Panc1 (cell line): Measurements from ENCODE around the gene MARCHF2. TPM values are rescaled to one million over a fixed set of nuclear protein-coding genes. Genes with fewer than 3 reads are reported as not detected.

Experiments used
- ATAC-seq: fragments of 200-7000 bp; cut with Tn5 transposase; 2 replicates; pipeline ENCODE4 v1.9.1; 2020; ENCODE audit warnings: mild to moderate bottlenecking, moderate library complexity
- BruUV-seq: library from RNA; stranded (reverse); fragments of 400-500 nt; replicated peaks from 2 replicates; lab custom pipeline; 2021; lab: Mats Ljungman, UMichigan
- CTCF ChIA-PET: fragments of 300-600 bp; sonication (Branson Sonifier 250); formaldehyde crosslinking; loops from one replicate; lab custom pipeline; 2022; ENCODE audit warnings: antibody characterized with exemption; lab: Charles Lee
- POLR2A ChIA-PET: fragments of 300-600 bp; sonication (Branson Sonifier 250); formaldehyde crosslinking; loops from one replicate; lab custom pipeline; 2022; ENCODE audit warnings: antibody characterized with exemption; lab: Charles Lee
- DNase-seq: peaks from one replicate; pipeline ENCODE4 v3.0.0-alpha.2; 2010; ENCODE audit warnings: low read depth, low spot score
- H3K27ac ChIP-seq: 2 replicates; pipeline ENCODE4 v1.5.1; 2011; ENCODE audit warnings: mild to moderate bottlenecking, low read length, inconsistent platforms
- H3K27me3 ChIP-seq: fragments of 200-500 bp; sonication (Bioruptor generic); 2 replicates; pipeline ENCODE4 v1.6.0; 2014; ENCODE audit warnings: low read length, inconsistent platforms; ENCODE audit not compliant: control insufficient read depth, insufficient read depth
- H3K36me3 ChIP-seq: fragments of 200-500 bp; sonication (Bioruptor generic); 2 replicates; pipeline ENCODE4 v1.5.1; 2014; ENCODE audit warnings: inconsistent platforms, mild to moderate bottlenecking, low read length, moderate library complexity; ENCODE audit not compliant: control insufficient read depth, insufficient read depth
- H3K4me1 ChIP-seq: 2 replicates; pipeline ENCODE4 v1.5.1; 2011; ENCODE audit warnings: inconsistent platforms, mild to moderate bottlenecking, low read length, moderate library complexity; ENCODE audit not compliant: control insufficient read depth, insufficient read depth
- H3K4me3 ChIP-seq, 2 experiments: 2 replicates each; pipeline ENCODE4 v1.5.1; 2011 to 2012; ENCODE audit warnings: low read depth in 2 of 2, low read length in 2 of 2, mild to moderate bottlenecking in 2 of 2, inconsistent platforms in 1 of 2, moderate library complexity in 1 of 2
- H3K9me3 ChIP-seq: fragments of 200-500 bp; sonication (Bioruptor generic); 2 replicates; pipeline ENCODE4 v1.5.1; 2014; ENCODE audit warnings: low read depth, mild to moderate bottlenecking, inconsistent platforms, low read length, moderate library complexity; ENCODE audit not compliant: control insufficient read depth, insufficient read depth
- POLR2AphosphoS5 ChIP-seq: IDR thresholded peaks from 2 replicates; pipeline ENCODE4 v1.6.1; 2012; ENCODE audit warnings: mild to moderate bottlenecking, low read depth, low read length, moderate library complexity
- SIN3A ChIP-seq: IDR thresholded peaks from 2 replicates; pipeline ENCODE4 v1.6.1; 2012; ENCODE audit warnings: low read depth, mild to moderate bottlenecking, low read length, moderate library complexity, borderline replicate concordance; ENCODE audit not compliant: insufficient read depth
- TCF7L2 ChIP-seq: IDR thresholded peaks from 2 replicates; pipeline ENCODE4 v1.6.1; 2011; ENCODE audit warnings: mild to moderate bottlenecking, low read depth, low read length, inconsistent platforms
- in situ Hi-C: cut with HindIII; loops from 2 replicates; pipeline ENCODE4 v1.10.0; 2016; ENCODE audit warnings: low sequenced_read_pairs, low pct_unique_long_range_greater_than_20kb
- intact Hi-C: fragments of 100-400 bp; cut with micrococcal nuclease; formaldehyde crosslinking; loops from one replicate; pipeline ENCODE4 v1.10.0; 2022; ENCODE audit not compliant: unreplicated experiment
- total RNA-seq: library from RNA; stranded (reverse); gene quantifications from one replicate; pipeline ENCODE4 v1.2.1, GENCODE V29; 2021; ENCODE audit not compliant: unreplicated experiment
- TF ChIP-seq, protein P1 (sequence below), 2 experiments: IDR thresholded peaks; 2 replicates each; pipeline ENCODE4 v1.6.1; 2011 to 2012; ENCODE audit warnings: low read depth in 2 of 2, control low read depth in 1 of 2, low read length in 1 of 2, mild to moderate bottlenecking in 1 of 2, moderate library complexity in 1 of 2; ENCODE audit not compliant: insufficient read depth in 1 of 2
- TF ChIP-seq, protein P2 (sequence below): fragments of 450-650 bp; IDR thresholded peaks from 2 replicates; pipeline ENCODE4 v1.5.1; 2017; ENCODE audit warnings: mild to moderate bottlenecking

The MARCHF2 gene
- total RNA-seq, 1 experiment from 2014 or later = 32.6 TPM

DNA sequence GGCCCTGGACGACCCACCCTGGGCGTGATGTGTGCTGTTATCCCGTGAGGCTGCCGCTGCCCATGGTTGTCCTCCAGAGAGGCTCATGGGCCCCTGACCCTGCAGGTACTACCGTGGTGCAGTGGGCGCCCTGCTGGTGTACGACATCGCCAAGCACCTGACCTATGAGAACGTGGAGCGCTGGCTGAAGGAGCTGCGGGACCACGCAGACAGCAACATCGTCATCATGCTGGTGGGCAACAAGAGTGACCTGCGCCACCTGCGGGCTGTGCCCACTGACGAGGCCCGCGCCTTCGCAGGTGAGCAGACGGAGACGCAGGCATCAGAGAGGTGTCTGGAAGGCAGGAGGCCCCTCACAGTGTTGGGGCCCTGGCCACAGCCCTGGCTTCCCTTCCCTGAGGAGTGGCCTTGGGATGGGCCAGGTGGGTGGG, 11.1 kb upstream of the MARCHF2 start:
- Histone ChIP-seq H3K27me3 (no peaks in the 10 kb centered on the region), H3K4me1 (peaks cover 16% of the 10 kb centered on the region), H3K9me3 (no peaks in the 10 kb centered on the region), H3K4me3 (no peak overlapping the region), H3K36me3 (peaks cover 2% of the 10 kb centered on the region; the same call in 1 of the 2 replicates), H3K27ac (no peak overlapping the region)
- in situ Hi-C loops = no loop called here
- CTCF ChIA-PET = no interaction called here
- POLR2A ChIA-PET = no interaction called here
- ATAC-seq (no peak), DNase-seq (no peak)
- TF ChIP-seq TCF7L2 = no peak
- no peak for TF ChIP-seq POLR2AphosphoS5
- TF ChIP-seq, protein P1, sequence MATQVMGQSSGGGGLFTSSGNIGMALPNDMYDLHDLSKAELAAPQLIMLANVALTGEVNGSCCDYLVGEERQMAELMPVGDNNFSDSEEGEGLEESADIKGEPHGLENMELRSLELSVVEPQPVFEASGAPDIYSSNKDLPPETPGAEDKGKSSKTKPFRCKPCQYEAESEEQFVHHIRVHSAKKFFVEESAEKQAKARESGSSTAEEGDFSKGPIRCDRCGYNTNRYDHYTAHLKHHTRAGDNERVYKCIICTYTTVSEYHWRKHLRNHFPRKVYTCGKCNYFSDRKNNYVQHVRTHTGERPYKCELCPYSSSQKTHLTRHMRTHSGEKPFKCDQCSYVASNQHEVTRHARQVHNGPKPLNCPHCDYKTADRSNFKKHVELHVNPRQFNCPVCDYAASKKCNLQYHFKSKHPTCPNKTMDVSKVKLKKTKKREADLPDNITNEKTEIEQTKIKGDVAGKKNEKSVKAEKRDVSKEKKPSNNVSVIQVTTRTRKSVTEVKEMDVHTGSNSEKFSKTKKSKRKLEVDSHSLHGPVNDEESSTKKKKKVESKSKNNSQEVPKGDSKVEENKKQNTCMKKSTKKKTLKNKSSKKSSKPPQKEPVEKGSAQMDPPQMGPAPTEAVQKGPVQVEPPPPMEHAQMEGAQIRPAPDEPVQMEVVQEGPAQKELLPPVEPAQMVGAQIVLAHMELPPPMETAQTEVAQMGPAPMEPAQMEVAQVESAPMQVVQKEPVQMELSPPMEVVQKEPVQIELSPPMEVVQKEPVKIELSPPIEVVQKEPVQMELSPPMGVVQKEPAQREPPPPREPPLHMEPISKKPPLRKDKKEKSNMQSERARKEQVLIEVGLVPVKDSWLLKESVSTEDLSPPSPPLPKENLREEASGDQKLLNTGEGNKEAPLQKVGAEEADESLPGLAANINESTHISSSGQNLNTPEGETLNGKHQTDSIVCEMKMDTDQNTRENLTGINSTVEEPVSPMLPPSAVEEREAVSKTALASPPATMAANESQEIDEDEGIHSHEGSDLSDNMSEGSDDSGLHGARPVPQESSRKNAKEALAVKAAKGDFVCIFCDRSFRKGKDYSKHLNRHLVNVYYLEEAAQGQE (IDR thresholded peaks at IDR 0.05; ENCODE audit: insufficient read depth in 1 of 2, low read depth in 2 of 2, low read length in 1 of 2) = no peak
- TF ChIP-seq SIN3A = no peak
- BruUV-seq = no TSS peak
- intact Hi-C loops = no loop called here

DNA sequence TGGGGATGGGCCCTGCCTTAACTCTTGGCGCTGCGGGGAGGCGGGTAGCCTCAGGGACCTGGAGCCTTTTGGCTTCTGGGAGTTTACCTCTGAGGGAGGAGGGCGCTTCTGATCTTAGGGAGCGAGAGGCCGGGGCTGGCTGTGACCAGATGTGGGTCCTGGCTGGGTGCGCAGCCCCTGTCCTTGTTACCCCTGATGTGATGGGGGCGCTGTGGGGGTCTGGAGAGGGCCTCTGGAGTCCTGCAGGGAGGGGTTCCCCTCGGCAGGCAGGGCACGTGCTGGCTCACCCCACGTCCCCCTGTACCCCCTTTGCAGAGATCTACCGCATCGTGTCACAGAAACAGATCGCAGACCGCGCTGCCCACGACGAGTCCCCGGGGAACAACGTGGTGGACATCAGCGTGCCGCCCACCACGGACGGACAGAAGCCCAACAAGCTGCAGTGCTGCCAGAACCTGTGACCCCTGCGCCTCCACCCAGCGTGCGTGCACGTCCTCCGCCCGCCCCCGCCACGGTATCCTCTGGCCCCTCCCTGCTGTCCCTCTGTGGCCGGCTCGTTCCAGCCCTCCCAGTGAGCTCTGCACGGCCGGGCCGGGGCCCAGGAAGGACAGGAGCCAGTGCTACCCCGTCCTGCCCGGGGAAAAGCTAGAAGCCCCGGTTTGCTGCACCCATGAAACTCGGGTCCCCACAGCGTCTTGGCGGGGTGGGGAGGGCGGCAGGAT, 9.8 kb upstream of the MARCHF2 start:
- H3K9me3 ChIP-seq = no peaks in the 10 kb centered on the region
- no peak for ATAC-seq
- DNase-seq = no peak
- intact Hi-C loops (no loop called here), in situ Hi-C loops (no loop called here)
- no peak overlapping the region for H3K27ac ChIP-seq
- no peaks in the 10 kb centered on the region for H3K27me3 ChIP-seq
- POLR2A ChIA-PET = no interaction called here
- CTCF ChIA-PET = no interaction called here
- peaks cover 4% of the 10 kb centered on the region for H3K4me1 ChIP-seq
- BruUV-seq = TSS peak; percentile 69
- H3K4me3 ChIP-seq = no peak overlapping the region
- TF ChIP-seq, protein P2, sequence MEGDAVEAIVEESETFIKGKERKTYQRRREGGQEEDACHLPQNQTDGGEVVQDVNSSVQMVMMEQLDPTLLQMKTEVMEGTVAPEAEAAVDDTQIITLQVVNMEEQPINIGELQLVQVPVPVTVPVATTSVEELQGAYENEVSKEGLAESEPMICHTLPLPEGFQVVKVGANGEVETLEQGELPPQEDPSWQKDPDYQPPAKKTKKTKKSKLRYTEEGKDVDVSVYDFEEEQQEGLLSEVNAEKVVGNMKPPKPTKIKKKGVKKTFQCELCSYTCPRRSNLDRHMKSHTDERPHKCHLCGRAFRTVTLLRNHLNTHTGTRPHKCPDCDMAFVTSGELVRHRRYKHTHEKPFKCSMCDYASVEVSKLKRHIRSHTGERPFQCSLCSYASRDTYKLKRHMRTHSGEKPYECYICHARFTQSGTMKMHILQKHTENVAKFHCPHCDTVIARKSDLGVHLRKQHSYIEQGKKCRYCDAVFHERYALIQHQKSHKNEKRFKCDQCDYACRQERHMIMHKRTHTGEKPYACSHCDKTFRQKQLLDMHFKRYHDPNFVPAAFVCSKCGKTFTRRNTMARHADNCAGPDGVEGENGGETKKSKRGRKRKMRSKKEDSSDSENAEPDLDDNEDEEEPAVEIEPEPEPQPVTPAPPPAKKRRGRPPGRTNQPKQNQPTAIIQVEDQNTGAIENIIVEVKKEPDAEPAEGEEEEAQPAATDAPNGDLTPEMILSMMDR = no peak
- peaks cover 2% of the 10 kb centered on the region; the same call in 1 of the 2 replicates for H3K36me3 ChIP-seq

DNA sequence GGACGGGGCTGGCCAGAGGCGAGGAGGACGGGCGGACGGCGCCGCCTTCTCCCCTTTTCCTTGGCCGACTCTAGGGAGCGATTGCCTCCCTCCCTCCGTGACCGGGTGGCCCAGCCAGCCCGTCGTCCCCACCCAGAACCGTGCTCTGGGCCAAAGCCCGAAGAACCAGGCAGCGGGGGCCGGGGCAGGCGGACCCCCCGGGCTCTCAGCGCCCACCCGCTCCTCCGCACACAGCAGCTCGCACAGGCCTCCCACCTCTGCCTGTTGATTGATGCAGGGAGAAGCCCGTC, 9.3 kb upstream of the MARCHF2 start:
- DNase-seq (no peak), ATAC-seq (no peak)
- in situ Hi-C loops (no loop called here), intact Hi-C loops (no loop called here)
- H3K36me3 ChIP-seq = peaks cover 2% of the 10 kb centered on the region; the same call in 1 of the 2 replicates
- ChIA-PET POLR2A (no interaction called here), CTCF (no interaction called here)
- H3K4me1 ChIP-seq = no peaks in the 10 kb centered on the region
- no peaks in the 10 kb centered on the region for H3K9me3 ChIP-seq
- no peaks in the 10 kb centered on the region for H3K27me3 ChIP-seq
- BruUV-seq = no TSS peak
- no peak overlapping the region for H3K27ac ChIP-seq
- TF ChIP-seq POLR2AphosphoS5 (no peak), SIN3A (no peak)
- TF ChIP-seq, protein P2 = no peak
- TF ChIP-seq, protein P1 (IDR thresholded peaks at IDR 0.05; ENCODE audit: insufficient read depth in 1 of 2, low read depth in 2 of 2, low read length in 1 of 2) = no peak
- no peak overlapping the region for H3K4me3 ChIP-seq
